Cardiac muscle cell (in vitro differentiated cells and primary cell): Measurements from ENCODE around the gene EML4. TPM values are rescaled to one million over a fixed set of nuclear protein-coding genes. Genes with fewer than 3 reads are reported as not detected.
"Not testable (repeated sequence)": the region's sequence is repeated elsewhere in the genome, so short reads cannot be mapped to it uniquely, and the experiment has no call there.

Experiments
- DNase-seq, 2 donors: peaks; one replicate each; pipeline versions ENCODE4 v3.0.0 to v3.0.0-alpha.2; 2010 to 2017; ENCODE audit warnings: low read depth in 1 of 2, low spot score in 1 of 2
- H3K27ac ChIP-seq: fragments of 200-600 bp; sonication (generic); 2 replicates; pipeline ENCODE4 v1.5.1; 2016
- H3K27me3 ChIP-seq: fragments of 200-600 bp; sonication (generic); 2 replicates; pipeline ENCODE4 v1.6.0; 2016; ENCODE audit warnings: control low read depth
- H3K36me3 ChIP-seq: fragments of 200-600 bp; sonication (generic); 2 replicates; pipeline ENCODE4 v1.5.1; 2016; ENCODE audit warnings: control low read depth
- H3K4me1 ChIP-seq: fragments of 200-600 bp; sonication (generic); 2 replicates; pipeline ENCODE4 v1.8.1; 2017; ENCODE audit warnings: low read depth, mild to moderate bottlenecking, mixed run types
- H3K4me3 ChIP-seq: fragments of 200-600 bp; sonication (generic); 2 replicates; pipeline ENCODE4 v1.5.1; 2016; ENCODE audit warnings: mild to moderate bottlenecking
- H3K9me3 ChIP-seq: fragments of 200-600 bp; sonication (generic); 2 replicates; pipeline ENCODE4 v1.5.1; 2017; ENCODE audit warnings: low read depth, mild to moderate bottlenecking, control low read depth
- polyA plus RNA-seq: library from polyadenylated mRNA; unstranded; fragments of >200 nt; fragmentation: Nextera tagmentation; extraction: Ambion mirVana; gene quantifications from 2 replicates; pipeline ENCODE4 v1.2.1, GENCODE V29; 2016
- total RNA-seq: library from RNA; depleted of rRNA; stranded (reverse); fragments of >200 nt; gene quantifications from 2 replicates; pipeline ENCODE4 v1.2.3, GENCODE V29; 2016
- TF ChIP-seq, protein P1 (sequence below): IDR thresholded peaks from 2 replicates; pipeline ENCODE4 v1.5.1; 2012; ENCODE audit warnings: low read depth, mild to moderate bottlenecking, low read length

EML4 gene
- total and polyA plus RNA-seq, 2 experiments from 2014 or later, result 46.6 to 56.2 TPM

DNA sequence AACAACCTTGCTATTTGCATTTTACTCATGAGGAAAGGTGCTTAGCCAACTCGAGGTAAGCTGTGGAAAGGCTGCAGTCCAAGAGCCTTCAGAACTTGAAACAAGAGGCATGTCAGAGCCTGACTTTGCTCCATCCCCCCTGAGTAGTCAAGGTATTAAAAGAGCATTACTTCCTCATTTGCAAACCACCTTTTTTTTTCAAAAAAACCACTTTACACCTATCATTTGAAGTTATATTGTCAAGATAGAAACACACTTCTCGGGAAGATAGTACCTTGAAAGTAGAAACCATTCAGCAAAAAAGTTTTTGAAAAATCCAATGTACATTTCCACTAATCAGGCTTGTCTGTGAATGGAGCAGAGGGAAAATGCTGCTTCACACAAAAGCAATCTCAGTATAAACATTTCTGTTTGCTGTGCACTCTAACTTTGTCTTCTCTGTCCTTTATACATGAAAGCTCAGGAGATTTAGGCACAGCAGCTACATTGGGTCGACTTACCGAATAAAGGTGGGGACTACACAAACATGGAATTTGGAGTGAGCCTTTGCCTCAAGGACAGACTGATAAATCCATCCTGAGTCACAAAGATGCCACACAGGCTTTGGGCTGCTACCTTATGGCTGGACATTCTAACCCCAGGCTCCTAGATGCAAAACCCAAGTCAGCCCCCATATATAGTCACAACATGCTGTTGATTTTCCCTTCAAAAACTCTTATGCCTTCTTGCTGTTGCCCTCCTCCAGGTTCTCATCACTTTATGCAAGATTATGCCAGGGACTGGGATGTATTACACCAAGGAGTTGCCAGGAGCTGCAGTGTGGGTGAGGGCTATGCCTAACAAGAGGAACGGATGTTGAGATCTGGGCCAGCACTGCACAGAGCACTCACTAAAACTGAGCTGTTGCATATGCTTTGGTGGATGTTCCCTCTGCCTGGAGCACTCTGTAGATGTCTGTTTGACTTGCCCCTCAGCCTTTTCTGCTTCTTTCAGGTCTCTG lies 41.4 kb upstream of the EML4 start:
- Histone ChIP-seq H3K27ac (no peak overlapping the region), H3K4me3 (no peak overlapping the region), H3K36me3 (no peaks in the 10 kb centered on the region), H3K27me3 (no peaks in the 10 kb centered on the region), H3K9me3 (no peaks in the 10 kb centered on the region), H3K4me1 (peaks cover 6% of the 10 kb centered on the region)
- TF ChIP-seq, protein P1, sequence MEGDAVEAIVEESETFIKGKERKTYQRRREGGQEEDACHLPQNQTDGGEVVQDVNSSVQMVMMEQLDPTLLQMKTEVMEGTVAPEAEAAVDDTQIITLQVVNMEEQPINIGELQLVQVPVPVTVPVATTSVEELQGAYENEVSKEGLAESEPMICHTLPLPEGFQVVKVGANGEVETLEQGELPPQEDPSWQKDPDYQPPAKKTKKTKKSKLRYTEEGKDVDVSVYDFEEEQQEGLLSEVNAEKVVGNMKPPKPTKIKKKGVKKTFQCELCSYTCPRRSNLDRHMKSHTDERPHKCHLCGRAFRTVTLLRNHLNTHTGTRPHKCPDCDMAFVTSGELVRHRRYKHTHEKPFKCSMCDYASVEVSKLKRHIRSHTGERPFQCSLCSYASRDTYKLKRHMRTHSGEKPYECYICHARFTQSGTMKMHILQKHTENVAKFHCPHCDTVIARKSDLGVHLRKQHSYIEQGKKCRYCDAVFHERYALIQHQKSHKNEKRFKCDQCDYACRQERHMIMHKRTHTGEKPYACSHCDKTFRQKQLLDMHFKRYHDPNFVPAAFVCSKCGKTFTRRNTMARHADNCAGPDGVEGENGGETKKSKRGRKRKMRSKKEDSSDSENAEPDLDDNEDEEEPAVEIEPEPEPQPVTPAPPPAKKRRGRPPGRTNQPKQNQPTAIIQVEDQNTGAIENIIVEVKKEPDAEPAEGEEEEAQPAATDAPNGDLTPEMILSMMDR, result no peak
- DNase-seq, result no peak

DNA sequence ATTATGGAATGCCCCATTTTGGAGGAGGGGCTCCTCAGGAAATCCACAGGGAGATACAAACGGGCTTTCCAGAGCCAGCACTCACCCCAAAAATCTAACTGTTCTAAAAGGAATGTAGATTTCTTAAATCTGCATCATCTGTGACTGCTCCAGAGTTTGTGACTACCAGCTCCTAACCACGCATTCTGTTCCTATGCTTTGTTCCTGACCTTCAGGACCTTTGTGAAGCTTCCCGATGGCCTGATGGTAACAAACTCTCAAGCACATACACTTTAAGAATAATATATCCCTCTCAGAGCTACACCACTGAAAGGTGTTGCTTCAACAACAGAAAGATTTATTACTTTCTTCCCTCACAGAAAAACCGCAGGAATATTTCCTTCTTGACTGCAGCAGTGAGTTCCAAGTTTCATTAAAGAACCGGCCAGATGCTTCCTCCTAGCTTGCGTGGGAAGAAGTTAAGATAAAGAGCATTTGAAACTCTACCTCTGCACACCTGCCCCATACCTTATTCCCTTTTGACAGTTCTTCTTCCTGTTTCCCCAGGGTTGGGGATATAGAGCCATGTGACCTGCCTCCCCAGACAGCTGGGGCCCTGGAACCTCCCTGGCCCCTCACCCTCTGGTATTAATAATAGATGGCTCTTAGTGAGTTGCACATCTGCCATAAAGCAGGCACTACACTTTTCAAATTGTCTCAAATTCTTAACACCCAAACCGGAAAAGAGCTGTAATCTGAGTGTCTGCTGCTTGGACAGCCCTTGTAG lies 40.2 kb upstream of the EML4 start:
- no peaks in the 10 kb centered on the region for H3K27me3 ChIP-seq
- no peak overlapping the region for H3K4me3 ChIP-seq
- TF ChIP-seq, protein P1, result no peak
- no peaks in the 10 kb centered on the region for H3K9me3 ChIP-seq
- peak in 1 of 2 donors; percentile 51 for DNase-seq
- H3K36me3 ChIP-seq, result no peaks in the 10 kb centered on the region
- no peak overlapping the region for H3K27ac ChIP-seq
- H3K4me1 ChIP-seq, result peaks cover 17% of the 10 kb centered on the region

DNA sequence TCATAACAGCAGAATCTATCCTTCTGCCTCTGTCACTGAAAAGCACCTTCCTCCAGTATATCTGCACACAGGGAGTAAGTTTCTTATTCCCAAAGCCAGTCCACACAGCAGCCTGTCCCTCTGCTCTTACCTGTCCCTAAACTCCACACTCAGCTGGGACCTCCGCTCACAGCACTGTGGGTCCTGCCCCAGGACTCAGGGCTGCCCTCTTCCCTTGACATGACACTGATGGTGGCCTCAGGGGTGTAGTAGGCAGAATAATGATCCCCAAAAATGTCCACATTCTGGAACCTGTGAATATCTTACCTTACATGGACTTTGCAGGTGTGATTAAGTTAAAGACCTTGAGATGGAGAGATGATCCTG lies 39.7 kb upstream of the EML4 start:
- H3K36me3 ChIP-seq, result no peaks in the 10 kb centered on the region
- H3K4me1 ChIP-seq, result peaks cover 17% of the 10 kb centered on the region
- no peaks in the 10 kb centered on the region for H3K9me3 ChIP-seq
- H3K27ac ChIP-seq, result no peak overlapping the region
- H3K4me3 ChIP-seq, result no peak overlapping the region
- DNase-seq, result no peak
- TF ChIP-seq, protein P1, result no peak
- H3K27me3 ChIP-seq, result no peaks in the 10 kb centered on the region

DNA sequence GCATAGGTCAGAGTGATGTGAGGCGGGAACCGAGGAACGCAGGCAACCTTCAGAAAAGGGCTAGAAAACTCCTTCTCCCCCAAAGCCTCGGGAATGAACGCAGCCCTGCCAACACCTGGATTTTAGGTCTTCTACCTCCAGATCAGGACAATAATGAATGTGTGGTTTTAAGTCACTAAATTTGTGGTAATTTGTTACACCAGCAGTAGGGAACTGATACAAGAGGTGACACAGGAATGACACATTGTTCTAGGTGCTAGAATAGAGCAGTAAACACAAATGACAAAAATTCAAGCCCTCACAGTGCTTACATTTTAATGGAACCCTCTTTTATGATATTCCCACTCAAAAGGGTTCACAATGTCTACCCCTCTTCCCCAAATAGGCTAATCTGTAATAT lies 39.2 kb upstream of the EML4 start:
- Histone ChIP-seq H3K36me3 (no peaks in the 10 kb centered on the region), H3K4me3 (no peak overlapping the region), H3K27me3 (no peaks in the 10 kb centered on the region), H3K27ac (no peak overlapping the region), H3K9me3 (no peaks in the 10 kb centered on the region), H3K4me1 (peaks cover 17% of the 10 kb centered on the region)
- TF ChIP-seq, protein P1, result no peak
- DNase-seq, result no peak

DNA sequence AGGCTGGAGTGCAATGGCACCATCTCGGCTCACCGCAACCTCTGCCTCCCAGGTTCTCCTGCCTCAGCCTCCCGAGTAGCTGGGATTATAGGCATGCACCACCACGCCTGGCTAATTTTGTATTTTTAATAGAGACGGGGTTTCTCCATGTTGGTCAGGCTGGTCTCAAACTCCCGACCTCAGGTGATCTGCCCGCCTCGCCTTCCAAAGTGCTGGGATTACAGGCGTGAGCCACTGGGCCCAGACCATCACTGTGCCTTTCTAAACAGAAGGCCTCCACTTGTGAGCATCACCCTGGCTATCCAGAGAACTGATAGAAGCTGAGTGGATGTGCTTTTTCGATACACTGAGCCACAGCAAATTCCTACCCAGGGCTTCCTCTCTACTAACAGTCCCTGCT lies 38.3 kb upstream of the EML4 start:
- peaks cover 17% of the 10 kb centered on the region for H3K4me1 ChIP-seq
- not testable (repeated sequence) for H3K9me3 ChIP-seq, H3K4me3 ChIP-seq, H3K27ac ChIP-seq, DNase-seq, H3K36me3 ChIP-seq, H3K27me3 ChIP-seq
